DOHH2 (cell line): ENCODE results near the gene CAMSAP1.
A peak's percentile ranks its signal among the peaks of the same experiment; 100 is the strongest.

Experiments used
- H3F3A ChIP-seq: fragments of 200-600 bp; sonication (generic), shearing (Covaris generic); 2 replicates; pipeline ENCODE4 v1.6.0; 2016; ENCODE audit warnings: antibody characterized with exemption, mild to moderate bottlenecking; ENCODE audit not compliant: control insufficient read depth, insufficient read depth
- H3K27ac ChIP-seq: fragments of 200-600 bp; sonication (generic); 2 replicates; pipeline ENCODE4 v1.5.1; 2014; ENCODE audit warnings: low read depth, mild to moderate bottlenecking, low read length, moderate library complexity
- H3K27me3 ChIP-seq: fragments of 200-600 bp; sonication (generic); 2 replicates; pipeline ENCODE4 v1.6.1; 2014; ENCODE audit warnings: mild to moderate bottlenecking, low read length, mixed read lengths; ENCODE audit not compliant: control insufficient read depth
- H3K36me3 ChIP-seq: fragments of 200-600 bp; sonication (generic); 2 replicates; pipeline ENCODE4 v1.6.1; 2014; ENCODE audit warnings: mild to moderate bottlenecking, low read length, moderate library complexity, mixed read lengths; ENCODE audit not compliant: control insufficient read depth
- H3K4me1 ChIP-seq: fragments of 200-600 bp; sonication (generic); 2 replicates; pipeline ENCODE4 v1.6.1; 2014; ENCODE audit warnings: mild to moderate bottlenecking, low read length, mixed read lengths; ENCODE audit not compliant: control insufficient read depth
- H3K4me2 ChIP-seq: fragments of 200-600 bp; sonication (generic); 2 replicates; pipeline ENCODE4 v1.6.0; 2014; ENCODE audit warnings: mild to moderate bottlenecking, low read length, moderate library complexity
- H3K4me3 ChIP-seq: fragments of 200-600 bp; sonication (generic); 2 replicates; pipeline ENCODE4 v1.5.1; 2014; ENCODE audit warnings: mild to moderate bottlenecking, low read length, mixed read lengths
- H3K79me2 ChIP-seq: fragments of 200-600 bp; sonication (generic); 2 replicates; pipeline ENCODE4 v1.6.1; 2014; ENCODE audit warnings: mild to moderate bottlenecking, low read length, mixed read lengths; ENCODE audit not compliant: control insufficient read depth
- H3K9me2 ChIP-seq: fragments of 200-600 bp; sonication (generic); replicated peaks from 2 replicates; pipeline ENCODE4 v1.6.1; 2014; ENCODE audit warnings: mild to moderate bottlenecking, low read length, mixed read lengths; ENCODE audit not compliant: control insufficient read depth
- H3K9me3 ChIP-seq: fragments of 200-600 bp; sonication (generic); 2 replicates; pipeline ENCODE4 v1.6.1; 2014; ENCODE audit warnings: antibody characterized with exemption, low read length, mixed read lengths; ENCODE audit not compliant: control insufficient read depth, insufficient read depth
- H4K20me1 ChIP-seq: fragments of 200-600 bp; sonication (generic); 2 replicates; pipeline ENCODE4 v1.6.0; 2014; ENCODE audit warnings: low read depth, mild to moderate bottlenecking, antibody characterized with exemption, low read length, moderate library complexity; ENCODE audit not compliant: control insufficient read depth, insufficient read depth
- CTCF ChIP-seq: fragments of 200-600 bp; sonication (generic); IDR thresholded peaks from one replicate; pipeline ENCODE4 v1.5.1; 2014; ENCODE audit warnings: antibody characterized with exemption, mild to moderate bottlenecking, low read depth, low read length; ENCODE audit not compliant: poor library complexity, severe bottlenecking
- EZH2phosphoT487 ChIP-seq: fragments of 200-600 bp; sonication (generic); IDR thresholded peaks from 2 replicates; pipeline ENCODE4 v1.6.1; 2017; ENCODE audit warnings: borderline replicate concordance, mild to moderate bottlenecking, antibody characterized with exemption, low read length, moderate library complexity, mixed read lengths

Gene CAMSAP1

GRCh38 chr9:135907006-135907430 lies 328 bp downstream of the CAMSAP1 start:
- H3K36me3 ChIP-seq, result peaks cover 37% of the 10 kb centered on the region
- peak overlapping the region; percentile 76 for H3K4me3 ChIP-seq
- peaks cover 4% of the 10 kb centered on the region for H3F3A ChIP-seq
- peaks cover 22% of the 10 kb centered on the region for H4K20me1 ChIP-seq
- TF ChIP-seq CTCF (no peak), EZH2phosphoT487 (no peak)
- peaks cover 78% of the 10 kb centered on the region for H3K79me2 ChIP-seq
- peak overlapping the region; percentile 86; the same call in 1 of the 2 replicates for H3K4me2 ChIP-seq
- H3K9me3 ChIP-seq, result no peaks in the 10 kb centered on the region
- no peaks in the 10 kb centered on the region for H3K9me2 ChIP-seq
- no peak overlapping the region for H3K27ac ChIP-seq
- H3K27me3 ChIP-seq, result no peaks in the 10 kb centered on the region
- H3K4me1 ChIP-seq, result peaks cover 34% of the 10 kb centered on the region

- H3K79me2 ChIP-seq, result peaks cover 83% of the 10 kb centered on the region
- peaks cover 23% of the 10 kb centered on the region for H4K20me1 ChIP-seq
- TF ChIP-seq EZH2phosphoT487 (no peak), CTCF (no peak)
- peaks cover 4% of the 10 kb centered on the region for H3F3A ChIP-seq
- peak overlapping the region; percentile 76 for H3K4me3 ChIP-seq
- H3K9me2 ChIP-seq, result no peaks in the 10 kb centered on the region
- H3K36me3 ChIP-seq, result peaks cover 34% of the 10 kb centered on the region
- no peaks in the 10 kb centered on the region for H3K9me3 ChIP-seq
- H3K4me2 ChIP-seq, result peak overlapping the region; percentile 86
- no peaks in the 10 kb centered on the region for H3K27me3 ChIP-seq
- peaks cover 34% of the 10 kb centered on the region for H3K4me1 ChIP-seq
- no peak overlapping the region for H3K27ac ChIP-seq
Measured at GRCh38 chr9:135906291-135907005, 898 bp downstream of the CAMSAP1 start.

- Histone ChIP-seq H3K9me2 (no peaks in the 10 kb centered on the region), H3K79me2 (peaks cover 88% of the 10 kb centered on the region), H3K27me3 (no peaks in the 10 kb centered on the region), H3K4me2 (peak overlapping the region; percentile 86), H3K4me3 (peak overlapping the region; percentile 76), H4K20me1 (peaks cover 23% of the 10 kb centered on the region), H3F3A (peaks cover 4% of the 10 kb centered on the region), H3K9me3 (no peaks in the 10 kb centered on the region), H3K27ac (no peak overlapping the region), H3K4me1 (peaks cover 34% of the 10 kb centered on the region), H3K36me3 (peaks cover 28% of the 10 kb centered on the region)
- TF ChIP-seq EZH2phosphoT487, result no peak
- TF ChIP-seq CTCF, result no peak
Measured at GRCh38 chr9:135905380-135906258, 1.7 kb downstream of the CAMSAP1 start.
